CD4-positive, alpha-beta T cell (primary cell): ENCODE measurements around the gene TNFRSF1B. TPM values are rescaled to one million over a fixed set of nuclear protein-coding genes. Genes with fewer than 3 reads are reported as not detected.

Experiments used
- ATAC-seq: fragments of 200-7000 bp; cut with Tn5 transposase; one replicate; pipeline ENCODE4 v1.10.0; 2022; ENCODE audit warnings: mild to moderate bottlenecking; ENCODE audit not compliant: poor library complexity
- CTCF ChIA-PET: fragments of 350-600 bp; sonication (Branson Sonifier 250); formaldehyde crosslinking; loops from one replicate; lab custom pipeline; 2021; ENCODE audit warnings: antibody characterized with exemption, inconsistent platforms; lab: Charles Lee
- POLR2A ChIA-PET: fragments of 350-600 bp; sonication (Branson Sonifier 250); formaldehyde crosslinking; loops from one replicate; lab custom pipeline; 2021; ENCODE audit warnings: antibody characterized with exemption, inconsistent platforms; lab: Charles Lee
- DNase-seq, 14 experiments: peaks; one replicate each; pipeline ENCODE4 v3.0.0-alpha.2; 2013 to 2020; ENCODE audit warnings: mixed read lengths in 2 of 14
- H3K27ac ChIP-seq, 2 donors: one replicate each; pipeline versions ENCODE4 v1.5.1 to v1.7.0; 2013; ENCODE audit warnings: low read length in 2 of 2, low read depth in 1 of 2, mild to moderate bottlenecking in 1 of 2
- H3K27me3 ChIP-seq, 2 experiments: 1 replicate in 1 of 2; 2 replicates in 1 of 2; pipeline versions ENCODE4 v1.6.1 to v1.7.0; 2013; ENCODE audit warnings: low read length in 2 of 2, control low read depth in 1 of 2, mild to moderate bottlenecking in 1 of 2, moderate library complexity in 1 of 2; ENCODE audit not compliant: insufficient read depth in 2 of 2, control insufficient read depth in 1 of 2
- H3K36me3 ChIP-seq: one replicate; pipeline ENCODE4 v1.6.1; 2013; ENCODE audit warnings: low read length, control low read depth; ENCODE audit not compliant: insufficient read depth
- H3K4me1 ChIP-seq: one replicate; pipeline ENCODE4 v1.6.1; 2013; ENCODE audit warnings: low read length, control low read depth; ENCODE audit not compliant: insufficient read depth
- H3K4me3 ChIP-seq: one replicate; pipeline ENCODE4 v1.5.1; 2013; ENCODE audit warnings: mild to moderate bottlenecking, low read length, moderate library complexity
- H3K9me3 ChIP-seq, 2 experiments: 1 replicate in 1 of 2; 2 replicates in 1 of 2; pipeline versions ENCODE4 v1.6.1 to v1.7.0; 2013; ENCODE audit warnings: low read length in 2 of 2, mild to moderate bottlenecking in 2 of 2, control low read depth in 1 of 2, moderate library complexity in 1 of 2; ENCODE audit not compliant: control insufficient read depth in 1 of 2, insufficient read depth in 1 of 2
- H3K27ac Mint-ChIP-seq: one replicate; pipeline ENCODE4 v1.8.0; 2020; ENCODE audit warnings: mixed read lengths
- H3K27me3 Mint-ChIP-seq: one replicate; pipeline ENCODE4 v1.8.0; 2021; ENCODE audit warnings: mixed read lengths
- H3K36me3 Mint-ChIP-seq: one replicate; pipeline ENCODE4 v1.8.0; 2021; ENCODE audit warnings: low read depth, mixed read lengths
- H3K4me1 Mint-ChIP-seq: one replicate; pipeline ENCODE4 v1.8.0; 2021; ENCODE audit warnings: low read depth, mixed read lengths
- H3K4me3 Mint-ChIP-seq: one replicate; pipeline ENCODE4 v1.8.0; 2020; ENCODE audit warnings: mild to moderate bottlenecking, mixed read lengths
- H3K9me3 Mint-ChIP-seq: one replicate; pipeline ENCODE4 v1.8.0; 2020; ENCODE audit warnings: mixed read lengths
- CTCF ChIP-seq: fragments of 200-600 bp; IDR thresholded peaks from one replicate; pipeline ENCODE4 v1.8.0; 2022; ENCODE audit warnings: antibody characterized with exemption, mild to moderate bottlenecking
- intact Hi-C, 2 experiments: fragments of 100-400 bp; cut with DNase I in 1 of 2; cut with micrococcal nuclease in 1 of 2; formaldehyde crosslinking; loops; one replicate each; pipeline versions ENCODE4 v1.15.1 to v1.9.0; 2023 to 2025; cut with DNase I, micrococcal nuclease
- total RNA-seq, 174 experiments: library from RNA in 2 of 174; stranded (reverse) in 2 of 174; gene quantifications; one replicate each; pipeline ENCODE4 v1.2.3 and lab custom pipeline; 2021 to 2026

TNFRSF1B gene
- total RNA-seq, 2 experiments from 2014 or later: 61.9 to 62.6 TPM

DNA sequence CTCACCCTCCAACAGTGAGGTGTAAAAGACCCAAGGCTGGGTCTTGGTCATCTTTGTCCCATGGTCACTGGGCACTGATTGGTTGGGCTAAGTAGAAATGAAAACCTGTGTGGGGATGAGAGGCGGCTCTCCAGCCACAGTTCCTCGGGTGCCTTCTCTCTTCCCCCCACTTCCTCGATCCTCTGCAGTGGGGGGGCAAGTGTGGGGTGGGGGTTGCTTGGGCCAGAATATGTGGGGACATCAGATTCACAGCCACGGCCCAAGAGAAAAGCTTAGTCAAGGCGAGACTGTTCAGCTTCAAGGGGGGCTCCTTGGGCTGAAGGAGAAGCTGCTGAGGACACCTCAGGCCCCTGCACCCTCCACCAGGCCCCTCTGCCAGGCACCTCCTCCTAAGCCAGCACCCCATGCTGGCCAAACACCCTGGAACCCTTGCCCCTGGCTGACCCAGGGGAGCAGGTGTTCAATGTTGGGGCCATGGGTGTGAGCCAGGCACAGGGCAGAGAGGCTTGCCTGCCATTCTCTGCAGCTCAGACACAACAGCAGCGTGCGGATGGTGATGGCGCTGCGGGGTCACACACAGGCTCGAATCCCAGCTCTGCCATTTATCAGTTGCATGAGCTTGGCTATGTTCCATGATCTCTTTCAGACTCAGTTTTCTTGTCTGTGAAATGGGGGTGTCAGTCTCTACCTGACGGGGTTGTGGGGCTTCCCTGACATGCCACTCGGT, 21.0 kb upstream of the TNFRSF1B start:
- Histone ChIP-seq H3K9me3 (peaks cover 0 to 4% of the 10 kb centered on the region in 2 experiments), H3K27me3 (no peaks in the 10 kb centered on the region), H3K4me1 (peaks cover 90% of the 10 kb centered on the region), H3K4me3 (no peak overlapping the region), H3K27ac (no peak overlapping the region), H3K36me3 (no peaks in the 10 kb centered on the region)
- intact Hi-C loops: loop anchor here in 1 of 2 experiments (10.0 kb wide), 1 partner anchor 309 kb away; no protein-coding TSS in a partner anchor
- H3K4me3 Mint-ChIP-seq: no peak overlapping the region
- no peak for TF ChIP-seq CTCF
- DNase-seq: no peak
- H3K9me3 Mint-ChIP-seq: no peaks in the 10 kb centered on the region
- H3K4me1 Mint-ChIP-seq: peaks cover 72% of the 10 kb centered on the region
- no peaks in the 10 kb centered on the region for H3K27me3 Mint-ChIP-seq
- CTCF ChIA-PET: interaction anchor here (0.6 to 6.4 kb wide), 2 partner anchors 21 to 152 kb away, joined by 3 to 37 read pairs; no protein-coding TSS in a partner anchor
- ATAC-seq: no peak
- POLR2A ChIA-PET: no interaction called here
- peak overlapping the region; percentile 96 for H3K27ac Mint-ChIP-seq
- H3K36me3 Mint-ChIP-seq: no peaks in the 10 kb centered on the region

DNA sequence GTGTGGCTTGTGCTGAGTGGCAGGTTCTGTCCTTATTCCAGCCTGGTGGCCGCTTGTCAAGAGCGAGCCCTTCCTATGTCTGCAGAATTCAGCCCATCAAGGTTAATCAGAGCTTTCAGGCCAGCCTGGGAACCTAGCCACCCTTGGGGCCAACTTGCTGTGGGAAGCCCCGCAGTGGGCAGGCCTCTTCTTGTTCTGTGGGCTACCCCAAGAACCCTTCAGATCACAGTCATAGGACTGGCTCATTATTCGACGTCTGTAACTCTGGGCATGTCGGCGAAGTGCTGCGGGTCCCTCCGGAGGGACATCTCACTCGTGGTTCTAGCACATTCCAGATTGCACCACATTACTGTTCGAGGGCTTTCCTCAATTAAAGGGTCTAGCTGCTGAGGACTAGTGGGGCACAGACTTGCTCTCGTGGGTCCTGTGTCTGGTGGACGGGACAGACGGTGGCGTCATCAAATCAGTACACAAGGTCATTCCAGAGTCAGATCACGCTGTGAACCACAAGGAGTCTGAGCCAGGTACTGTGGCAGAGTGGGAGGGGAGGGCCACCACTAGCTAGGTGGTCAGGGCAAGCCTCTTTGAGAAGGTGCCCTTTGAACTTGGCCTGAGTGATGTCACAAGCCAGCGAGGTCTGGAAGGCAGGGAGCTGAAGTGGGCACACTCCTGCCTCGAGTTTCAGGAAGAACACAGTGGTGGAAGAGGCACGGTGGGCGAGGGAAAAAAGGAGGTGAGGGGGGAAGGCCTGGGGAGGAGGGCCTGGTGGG, 20.3 kb upstream of the TNFRSF1B start:
- no peak for ATAC-seq
- Histone ChIP-seq H3K36me3 (no peaks in the 10 kb centered on the region), H3K27me3 (no peaks in the 10 kb centered on the region), H3K9me3 (peaks cover 0 to 4% of the 10 kb centered on the region in 2 experiments), H3K4me1 (peaks cover 97% of the 10 kb centered on the region), H3K4me3 (no peak overlapping the region), H3K27ac (peak overlapping the region; percentile 33 to 60)
- H3K4me1 Mint-ChIP-seq: peaks cover 79% of the 10 kb centered on the region
- POLR2A ChIA-PET: no interaction called here
- DNase-seq: no peak
- TF ChIP-seq CTCF: no peak
- CTCF ChIA-PET: interaction anchor here (0.6 to 6.4 kb wide), 4 partner anchors 12 to 152 kb away, joined by 3 to 37 read pairs (median 3); no protein-coding TSS in a partner anchor
- H3K9me3 Mint-ChIP-seq: no peaks in the 10 kb centered on the region
- peak overlapping the region; percentile 18 for H3K4me3 Mint-ChIP-seq
- H3K36me3 Mint-ChIP-seq: no peaks in the 10 kb centered on the region
- intact Hi-C loops: loop anchor here in 1 of 2 experiments (10.0 kb wide), 1 partner anchor 308 kb away; no protein-coding TSS in a partner anchor
- no peaks in the 10 kb centered on the region for H3K27me3 Mint-ChIP-seq
- H3K27ac Mint-ChIP-seq: peak overlapping the region; percentile 96

- Mint-ChIP-seq H3K4me1 (peaks cover 86% of the 10 kb centered on the region), H3K36me3 (no peaks in the 10 kb centered on the region), H3K9me3 (no peaks in the 10 kb centered on the region), H3K27me3 (no peaks in the 10 kb centered on the region), H3K4me3 (peak overlapping the region; percentile 48), H3K27ac (peak overlapping the region; percentile 96)
- H3K27me3 ChIP-seq: no peaks in the 10 kb centered on the region
- H3K27ac ChIP-seq: peak overlapping the region; percentile 33 to 60
- CTCF ChIA-PET: interaction anchor here (1.1 to 6.4 kb wide), 3 partner anchors 11 to 22 kb away, joined by 3 to 37 read pairs (median 3); no protein-coding TSS in a partner anchor
- DNase-seq (no peak), ATAC-seq (no peak)
- peaks cover 0 to 4% of the 10 kb centered on the region in 2 experiments for H3K9me3 ChIP-seq
- no peaks in the 10 kb centered on the region for H3K36me3 ChIP-seq
- peaks cover 100% of the 10 kb centered on the region for H3K4me1 ChIP-seq
- TF ChIP-seq CTCF: no peak
- POLR2A ChIA-PET: interaction anchor here (0.9 to 1.3 kb wide), 2 partner anchors 14 to 22 kb away, joined by 4 read pairs; no protein-coding TSS in a partner anchor
- intact Hi-C loops: loop anchor here in 1 of 2 experiments (10.0 kb wide), 1 partner anchor 308 kb away; no protein-coding TSS in a partner anchor
- H3K4me3 ChIP-seq: no peak overlapping the region
These were observed 19.5 kb upstream of the TNFRSF1B start for GRCh38 chr1:12147201-12147701.
